Right cardiac atrium (tissue), 5 donors: Measurements from ENCODE around the gene CHST11. TPM values are rescaled to one million over a fixed set of nuclear protein-coding genes. Genes with fewer than 3 reads are reported as not detected.

Experiments
- ATAC-seq, 2 donors: fragments of 200-7000 bp; cut with Tn5 transposase; one replicate each; pipeline versions ENCODE4 v1.8.0 to v1.9.1; 2020; ENCODE audit warnings: moderate library complexity in 2 of 2, mild to moderate bottlenecking in 1 of 2
- DNase-seq, 3 donors: peaks; one replicate each; pipeline ENCODE4 v3.0.0-alpha.2; 2020
- H3K27ac ChIP-seq: one replicate; pipeline ENCODE4 v1.5.1; 2013; ENCODE audit warnings: mild to moderate bottlenecking, low read length, control low read depth, moderate library complexity
- H3K27me3 ChIP-seq: one replicate; pipeline ENCODE4 v1.6.1; 2013; ENCODE audit not compliant: control insufficient read depth, insufficient read depth
- H3K4me1 ChIP-seq: one replicate; pipeline ENCODE4 v1.6.1; 2013; ENCODE audit warnings: low read length; ENCODE audit not compliant: control insufficient read depth, insufficient read depth
- H3K4me3 ChIP-seq: one replicate; pipeline ENCODE4 v1.5.1; 2013; ENCODE audit warnings: low read length, control low read depth
- H3K9me3 ChIP-seq: one replicate; pipeline ENCODE4 v1.6.1; 2013; ENCODE audit warnings: low read length; ENCODE audit not compliant: control insufficient read depth
- WGBS: extraction: QIAGEN DNeasy Blood & Tissue Kit; methylation state at CpG from one replicate; pipeline ENCODE4 v1.1.7; 2013; 5-methylcytosine and 5-hydroxymethylcytosine counted together
- intact Hi-C, 4 donors: fragments of 100-400 bp; cut with DNase I; formaldehyde crosslinking; loops; one replicate each; pipeline versions ENCODE4 v1.11.0 to v1.14.0; 2022 to 2023
- polyA plus RNA-seq: library from polyadenylated mRNA; stranded (reverse); fragments of 200-250 nt; gene quantifications from one replicate; pipeline ENCODE4 v1.2.3, GENCODE V29; 2013
- total RNA-seq, 4 donors: library from RNA; stranded (reverse); fragmentation: NEBNext Ultra II Directional; extraction: Animal tissue kit (Norgen Biotek cat#: 25700); gene quantifications; one replicate each; pipeline ENCODE4 v1.2.1, GENCODE V29; 2021
- donor health status: healthy with polysubstance abuse.
- donor health status: DM: no; HTN: yes; CAD: no.
- donor health status: DM: no; HTN: no; CAD: no.
- donor health status: DM: no; HTN: yes; CAD: no; lungs with severe emphysema.
- donor health status: DM: yes; HTN: yes; CAD: no.

The CHST11 gene
- total and polyA plus RNA-seq, 5 donors = 3.1 to 11.8 (median 9.9) TPM

DNA sequence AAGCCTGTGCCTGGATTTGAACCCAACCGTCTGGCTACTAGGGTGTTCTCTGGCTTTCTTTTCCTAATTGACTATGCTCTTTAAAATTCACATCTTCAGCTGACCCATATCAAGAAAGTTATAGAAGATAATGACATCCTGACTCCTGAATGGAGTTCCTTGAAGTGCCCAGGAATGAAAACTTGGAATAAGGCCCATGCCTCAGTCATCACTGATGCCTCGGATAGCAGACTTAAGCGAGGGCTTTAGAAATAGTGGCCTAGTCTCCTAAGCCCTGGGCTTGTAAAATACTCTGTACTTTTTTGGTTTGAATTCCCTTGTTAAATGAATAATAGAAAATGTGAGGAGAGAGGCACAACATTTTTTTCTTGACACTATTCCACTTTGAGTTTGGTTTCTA lies 39.0 kb downstream of the CHST11 start:
- DNase-seq (no peak), ATAC-seq (no peak)
- Histone ChIP-seq H3K4me3 (no peak overlapping the region), H3K27ac (no peak overlapping the region), H3K27me3 (no peaks in the 10 kb centered on the region), H3K4me1 (peaks cover 9% of the 10 kb centered on the region), H3K9me3 (no peaks in the 10 kb centered on the region)
- 65% methylated on average over 3 of the region's 3 CpGs for WGBS
- intact Hi-C loops = no loop called here

DNA sequence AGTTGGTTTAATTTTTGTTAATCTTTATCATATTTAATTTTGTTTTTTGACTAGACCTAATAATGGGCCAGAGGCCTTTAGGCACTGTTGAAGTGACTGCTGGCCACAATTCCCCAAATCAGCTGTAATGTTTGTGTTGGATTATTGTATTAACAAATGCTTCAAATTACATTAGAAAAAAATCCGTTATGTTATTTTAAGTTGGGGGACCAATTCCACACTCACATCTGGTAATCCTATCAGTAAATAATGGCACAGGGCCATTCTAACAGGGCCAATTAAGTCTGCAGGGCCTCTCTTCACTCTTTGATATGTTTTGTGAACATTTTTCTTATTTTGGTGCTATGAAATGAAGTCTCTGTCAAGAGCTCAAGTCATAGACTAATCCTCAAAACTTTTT lies 39.6 kb downstream of the CHST11 start:
- Histone ChIP-seq H3K4me1 (peaks cover 9% of the 10 kb centered on the region), H3K9me3 (no peaks in the 10 kb centered on the region), H3K27ac (no peak overlapping the region), H3K27me3 (no peaks in the 10 kb centered on the region), H3K4me3 (no peak overlapping the region)
- 25% methylated on average over 1 of the region's 1 CpG for WGBS
- peak in 1 of 2 donors; percentile 38 for ATAC-seq
- no peak for DNase-seq
- intact Hi-C loops = no loop called here

DNA sequence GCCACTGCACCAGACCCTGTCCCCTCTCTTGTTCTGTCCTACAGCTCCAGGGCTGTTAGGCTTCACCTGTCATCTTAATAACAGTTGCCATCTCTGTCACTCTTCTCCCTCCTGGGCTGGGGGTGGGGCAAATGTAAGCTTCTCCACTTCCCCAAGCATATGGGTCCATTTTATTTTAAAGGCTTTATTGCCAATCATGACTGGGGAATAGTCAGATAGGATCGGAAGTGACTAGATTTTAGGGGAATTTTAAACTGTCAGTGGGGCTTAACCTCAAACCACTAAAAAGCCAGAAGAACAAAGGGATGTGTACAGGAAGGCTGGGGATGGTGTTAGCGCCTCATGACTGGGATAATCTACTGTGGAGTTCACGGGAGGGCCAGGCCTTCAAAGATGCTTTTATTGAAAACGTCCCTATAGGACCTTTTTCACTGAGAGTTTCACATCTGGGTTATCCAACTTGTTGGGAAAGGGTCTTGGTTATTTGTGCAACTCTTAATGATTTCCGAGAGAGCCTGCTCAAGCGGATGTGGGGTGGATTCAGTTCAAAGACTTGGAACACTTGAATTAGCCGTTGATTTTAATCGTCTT lies 41.6 kb downstream of the CHST11 start:
- Histone ChIP-seq H3K4me3 (no peak overlapping the region), H3K27me3 (no peaks in the 10 kb centered on the region), H3K4me1 (peaks cover 8% of the 10 kb centered on the region), H3K9me3 (no peaks in the 10 kb centered on the region), H3K27ac (no peak overlapping the region)
- intact Hi-C loops = no loop called here
- ATAC-seq (no peak), DNase-seq (no peak)
- 90% methylated on average over 8 of the region's 8 CpGs for WGBS

DNA sequence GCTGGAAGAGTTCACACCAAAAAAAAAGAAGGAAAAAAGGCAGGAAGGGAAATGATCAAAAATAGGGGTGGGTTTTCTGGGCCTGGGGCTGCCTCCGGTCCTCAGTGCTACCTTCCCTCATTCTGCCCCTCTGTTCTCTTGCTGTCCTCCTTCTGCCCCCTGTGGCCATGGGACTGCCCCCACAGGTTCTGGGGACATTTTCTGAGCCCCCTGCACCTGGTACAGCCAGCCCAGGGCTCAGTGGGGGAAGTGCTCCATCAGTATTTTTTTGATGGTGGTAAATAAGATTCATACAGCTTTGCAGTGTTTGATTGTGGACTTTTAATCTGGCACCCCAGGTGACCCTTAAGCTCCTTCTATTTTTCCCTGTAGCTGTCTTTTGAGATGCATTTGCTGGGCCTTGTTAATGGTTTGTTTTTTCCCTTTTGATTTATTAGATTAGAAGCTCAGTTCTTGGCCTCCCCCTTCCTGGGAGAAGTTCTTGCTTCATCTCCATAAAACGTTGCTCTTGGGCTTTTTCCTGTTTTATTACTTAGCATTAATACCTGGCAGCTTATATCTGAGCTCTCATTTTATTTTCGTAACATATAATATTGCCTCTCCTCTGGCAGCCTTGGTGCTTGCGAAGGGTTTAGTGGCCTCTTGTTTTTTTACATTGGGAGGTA lies 43.1 kb downstream of the CHST11 start:
- no peaks in the 10 kb centered on the region for H3K27me3 ChIP-seq
- no peak overlapping the region for H3K4me3 ChIP-seq
- 87% methylated on average over 4 of the region's 4 CpGs for WGBS
- no peak overlapping the region for H3K27ac ChIP-seq
- DNase-seq = no peak
- peaks cover 4% of the 10 kb centered on the region for H3K4me1 ChIP-seq
- intact Hi-C loops = no loop called here
- ATAC-seq = no peak
- no peaks in the 10 kb centered on the region for H3K9me3 ChIP-seq

DNA sequence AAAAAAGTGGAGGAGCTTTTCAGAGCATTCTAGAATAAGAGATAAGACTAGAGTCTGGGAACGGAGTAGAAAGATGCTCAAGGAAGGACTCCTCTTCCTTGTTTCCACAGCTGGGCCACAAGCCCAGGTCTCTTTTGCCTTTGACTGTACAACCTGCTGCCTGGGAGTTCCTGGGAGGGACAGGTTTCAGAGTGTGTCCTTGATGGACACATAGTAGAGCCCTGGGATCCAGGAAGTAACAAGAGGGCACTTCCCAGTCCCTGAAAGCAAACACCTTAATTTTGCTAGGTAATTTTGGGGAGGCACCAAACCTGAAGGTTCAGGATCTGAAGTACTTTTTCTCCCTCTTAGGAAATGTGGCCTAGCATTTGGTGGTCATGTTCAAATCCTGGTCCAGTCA lies 44.4 kb downstream of the CHST11 start:
- WGBS = 82% methylated on average over 1 of the region's 1 CpG
- Histone ChIP-seq H3K4me3 (no peak overlapping the region), H3K27ac (no peak overlapping the region), H3K9me3 (no peaks in the 10 kb centered on the region), H3K4me1 (peaks cover 4% of the 10 kb centered on the region), H3K27me3 (no peaks in the 10 kb centered on the region)
- DNase-seq (no peak), ATAC-seq (no peak)
- intact Hi-C loops = no loop called here

DNA sequence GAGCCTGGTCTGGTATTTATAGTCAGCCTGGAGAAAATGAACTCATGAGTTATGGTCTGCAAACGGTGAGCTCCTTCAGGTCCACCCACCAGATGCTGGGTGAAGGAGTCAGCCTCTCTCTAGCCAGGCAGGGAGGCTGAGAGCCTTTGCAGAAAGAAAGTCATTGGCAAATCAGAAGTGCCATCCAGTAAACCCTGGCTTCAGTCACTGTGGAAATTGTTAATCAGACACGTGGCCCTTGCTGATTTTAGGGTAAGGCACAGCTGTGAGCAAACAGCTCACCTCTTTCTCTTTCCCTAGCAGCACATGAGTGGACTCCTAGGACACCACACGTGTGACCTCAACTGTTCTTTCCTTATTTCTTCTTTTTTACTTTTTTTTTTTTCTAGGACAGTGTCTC lies 44.9 kb downstream of the CHST11 start:
- WGBS = 83% methylated on average over 3 of the region's 3 CpGs
- ATAC-seq (no peak), DNase-seq (no peak)
- Histone ChIP-seq H3K4me3 (no peak overlapping the region), H3K9me3 (no peaks in the 10 kb centered on the region), H3K4me1 (peaks cover 5% of the 10 kb centered on the region), H3K27ac (no peak overlapping the region), H3K27me3 (no peaks in the 10 kb centered on the region)
- intact Hi-C loops = no loop called here

DNA sequence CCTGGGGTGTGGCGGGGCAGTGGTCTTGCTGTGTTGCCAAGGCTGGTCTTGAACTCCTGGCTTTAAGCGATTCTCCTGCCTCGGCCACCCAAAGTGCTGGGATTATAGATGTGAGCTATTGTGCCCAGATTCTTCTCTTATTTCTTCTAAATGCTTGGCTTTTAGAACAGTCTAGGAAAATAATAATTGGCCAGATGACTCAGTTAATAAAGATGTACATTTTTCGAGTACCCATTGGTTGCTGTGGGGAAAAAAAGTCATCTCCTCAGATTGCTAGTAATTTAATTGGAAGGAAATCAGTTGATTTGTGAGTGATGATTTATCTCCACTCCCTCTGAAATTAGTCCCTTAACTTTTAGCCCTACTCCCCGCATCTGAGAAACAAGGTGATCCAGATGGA lies 45.5 kb downstream of the CHST11 start:
- H3K27ac ChIP-seq = no peak overlapping the region
- no peaks in the 10 kb centered on the region for H3K9me3 ChIP-seq
- peaks cover 9% of the 10 kb centered on the region for H3K4me1 ChIP-seq
- intact Hi-C loops = no loop called here
- no peak for ATAC-seq
- WGBS = 98% methylated on average over 5 of the region's 5 CpGs
- DNase-seq = no peak
- H3K27me3 ChIP-seq = no peaks in the 10 kb centered on the region
- no peak overlapping the region for H3K4me3 ChIP-seq

DNA sequence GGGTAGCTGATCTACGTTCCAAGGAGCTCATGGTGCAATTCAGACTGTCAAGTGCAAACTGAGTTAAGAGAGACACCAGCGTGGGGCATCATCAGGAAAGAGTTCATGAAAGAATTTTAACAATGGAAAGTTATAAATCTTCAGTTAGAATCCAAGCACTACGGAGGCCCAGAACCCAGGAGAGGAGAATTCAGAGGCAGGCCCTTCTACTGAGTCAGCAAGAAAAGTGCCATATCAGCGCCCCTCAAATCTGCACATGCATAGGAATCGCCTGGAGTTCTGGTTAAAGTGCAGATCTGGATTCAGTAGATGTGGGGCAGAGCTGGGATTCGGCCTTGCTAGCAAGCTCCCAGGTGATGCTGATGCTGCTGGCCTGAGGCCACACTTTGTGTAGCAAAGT lies 45.9 kb downstream of the CHST11 start:
- Histone ChIP-seq H3K4me1 (peaks cover 10% of the 10 kb centered on the region), H3K4me3 (no peak overlapping the region), H3K9me3 (no peaks in the 10 kb centered on the region), H3K27me3 (no peaks in the 10 kb centered on the region), H3K27ac (no peak overlapping the region)
- intact Hi-C loops = no loop called here
- no peak for ATAC-seq
- WGBS = 87% methylated on average over 6 of the region's 6 CpGs
- DNase-seq = no peak

DNA sequence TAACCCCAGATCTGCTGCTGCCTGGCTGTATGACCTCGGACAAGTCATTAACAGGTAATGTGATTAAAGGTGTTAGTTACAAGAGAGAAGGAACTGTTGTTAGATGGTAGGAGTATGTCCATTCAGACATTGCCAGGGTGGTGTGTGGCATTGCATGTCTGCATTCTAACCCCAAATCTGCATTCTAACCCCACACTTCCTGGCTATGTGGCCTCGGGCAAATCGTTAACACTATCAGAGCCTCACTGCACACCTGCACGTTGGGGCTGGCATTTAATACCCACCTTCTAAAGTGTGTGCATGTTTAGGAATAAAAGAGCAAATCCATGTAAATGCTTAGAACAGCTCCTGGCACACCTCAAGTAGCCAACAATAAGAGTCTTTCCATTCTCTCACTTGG lies 46.4 kb downstream of the CHST11 start:
- intact Hi-C loops = no loop called here
- WGBS = 88% methylated on average over 4 of the region's 4 CpGs
- DNase-seq (no peak), ATAC-seq (no peak)
- Histone ChIP-seq H3K4me1 (peaks cover 10% of the 10 kb centered on the region), H3K4me3 (no peak overlapping the region), H3K27ac (no peak overlapping the region), H3K9me3 (no peaks in the 10 kb centered on the region), H3K27me3 (no peaks in the 10 kb centered on the region)

DNA sequence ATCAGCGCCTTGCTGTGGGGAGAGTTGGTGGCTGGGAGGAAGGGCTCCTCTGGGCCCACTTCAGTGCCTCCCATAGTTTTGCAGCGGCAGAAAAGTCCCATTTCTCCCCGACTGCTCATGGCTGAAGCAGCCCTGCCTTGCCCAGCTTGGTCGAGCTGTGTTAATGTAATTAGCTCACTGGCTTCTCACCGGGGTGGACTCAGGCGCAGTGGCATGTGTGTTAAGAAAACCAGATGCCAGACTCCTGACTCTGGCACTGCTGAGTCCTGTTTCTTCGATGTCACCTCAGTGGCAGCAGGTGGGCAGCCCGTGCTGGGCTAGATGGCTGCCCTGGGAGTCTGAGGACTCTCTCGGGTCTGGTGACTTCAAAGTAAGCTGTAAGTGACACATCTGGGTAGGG lies 47.4 kb downstream of the CHST11 start:
- Histone ChIP-seq H3K4me1 (peaks cover 10% of the 10 kb centered on the region), H3K27ac (no peak overlapping the region), H3K27me3 (no peaks in the 10 kb centered on the region), H3K9me3 (no peaks in the 10 kb centered on the region), H3K4me3 (no peak overlapping the region)
- no peak for ATAC-seq
- DNase-seq = no peak
- WGBS = 90% methylated on average over 9 of the region's 9 CpGs
- intact Hi-C loops = no loop called here

DNA sequence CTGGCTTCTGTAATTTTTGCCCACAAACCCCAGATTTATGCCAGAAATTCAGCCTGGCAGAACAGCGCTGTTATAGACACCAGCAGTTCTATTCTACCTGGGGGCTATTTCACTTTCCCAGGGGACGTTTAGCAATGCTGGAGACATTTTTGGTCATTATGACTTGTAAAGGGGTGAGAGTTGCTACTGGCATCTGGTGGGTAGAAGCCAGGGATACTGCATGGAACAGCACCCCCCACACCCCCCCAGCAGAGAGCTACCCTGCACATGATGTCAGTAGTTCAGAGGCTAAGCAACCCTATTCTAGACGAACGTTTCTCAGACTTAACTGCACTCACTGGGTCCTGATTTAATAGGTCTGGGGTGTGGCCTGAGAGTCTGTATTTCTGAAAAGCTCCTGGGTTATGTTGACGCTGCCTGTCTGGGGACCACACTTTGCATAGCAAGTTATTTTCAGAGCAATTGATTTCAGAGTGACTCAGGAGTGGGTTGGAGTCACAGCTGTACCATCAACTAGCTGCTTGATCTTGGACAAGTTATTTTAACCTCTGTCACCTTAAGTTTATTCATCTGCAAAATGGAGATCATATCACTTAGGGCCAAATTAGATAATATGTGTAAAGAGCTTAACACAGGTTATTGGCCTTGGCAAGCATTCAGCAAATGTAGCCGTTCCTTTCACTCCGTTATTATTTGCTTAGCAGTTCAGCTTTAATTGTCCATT lies 48.5 kb downstream of the CHST11 start:
- ATAC-seq (peak in 1 of 2 donors; percentile 19), DNase-seq (no peak)
- Histone ChIP-seq H3K4me1 (peaks cover 12% of the 10 kb centered on the region), H3K9me3 (no peaks in the 10 kb centered on the region), H3K27me3 (no peaks in the 10 kb centered on the region), H3K27ac (no peak overlapping the region), H3K4me3 (no peak overlapping the region)
- intact Hi-C loops = no loop called here
- 60% methylated on average over 7 of the region's 7 CpGs for WGBS
